Activated T-cell treated with anti-CD3 and anti-CD28 coated beads for 48 hours (primary cell): ENCODE measurements around the gene DRC7.
"Not testable (repeated sequence)": the region's sequence is repeated elsewhere in the genome, so short reads cannot be mapped to it uniquely, and the experiment has no call there.

ENCODE experiments used
- DNase-seq: peaks from one replicate; pipeline ENCODE4 v3.0.0-alpha.2; 2020; ENCODE audit warnings: low read depth

The DRC7 gene

GRCh38 chr16:57660715-57661463 lies 33.7 kb upstream of the DRC7 start:
- DNase-seq: no peak

- DNase-seq: no peak
These were observed 33.1 kb upstream of the DRC7 start for GRCh38 chr16:57661510-57661909.

GRCh38 chr16:57661936-57662906 lies 32.4 kb upstream of the DRC7 start:
- no peak for DNase-seq

DNA sequence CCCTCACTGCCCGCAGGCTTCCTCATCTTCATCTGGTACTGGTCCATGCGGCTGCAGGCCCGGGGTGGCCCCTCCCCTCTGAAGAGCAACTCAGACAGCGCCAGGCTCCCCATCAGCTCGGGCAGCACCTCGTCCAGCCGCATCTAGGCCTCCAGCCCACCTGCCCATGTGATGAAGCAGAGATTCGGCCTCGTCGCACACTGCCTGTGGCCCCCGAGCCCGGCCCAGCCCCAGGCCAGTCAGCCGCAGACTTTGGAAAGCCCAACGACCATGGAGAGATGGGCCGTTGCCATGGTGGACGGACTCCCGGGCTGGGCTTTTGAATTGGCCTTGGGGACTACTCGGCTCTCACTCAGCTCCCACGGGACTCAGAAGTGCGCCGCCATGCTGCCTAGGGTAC lies 31.2 kb upstream of the DRC7 start:
- no peak for DNase-seq

- no peak for DNase-seq
These were observed 30.5 kb upstream of the DRC7 start for GRCh38 chr16:57663917-57664661.

DNA sequence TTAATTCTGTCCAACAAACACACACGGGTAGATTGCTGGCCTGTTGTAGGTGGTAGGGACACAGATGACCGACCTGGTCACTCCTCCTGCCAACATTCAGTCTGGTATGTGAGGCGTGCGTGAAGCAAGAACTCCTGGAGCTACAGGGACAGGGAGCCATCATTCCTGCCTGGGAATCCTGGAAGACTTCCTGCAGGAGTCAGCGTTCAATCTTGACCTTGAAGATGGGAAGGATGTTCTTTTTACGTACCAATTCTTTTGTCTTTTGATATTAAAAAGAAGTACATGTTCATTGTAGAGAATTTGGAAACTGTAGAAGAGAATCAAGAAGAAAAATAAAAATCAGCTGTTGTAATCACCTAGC lies 30.0 kb upstream of the DRC7 start:
- no peak for DNase-seq

- no peak for DNase-seq
These were observed 29.1 kb upstream of the DRC7 start for GRCh38 chr16:57665541-57665940.

DNA sequence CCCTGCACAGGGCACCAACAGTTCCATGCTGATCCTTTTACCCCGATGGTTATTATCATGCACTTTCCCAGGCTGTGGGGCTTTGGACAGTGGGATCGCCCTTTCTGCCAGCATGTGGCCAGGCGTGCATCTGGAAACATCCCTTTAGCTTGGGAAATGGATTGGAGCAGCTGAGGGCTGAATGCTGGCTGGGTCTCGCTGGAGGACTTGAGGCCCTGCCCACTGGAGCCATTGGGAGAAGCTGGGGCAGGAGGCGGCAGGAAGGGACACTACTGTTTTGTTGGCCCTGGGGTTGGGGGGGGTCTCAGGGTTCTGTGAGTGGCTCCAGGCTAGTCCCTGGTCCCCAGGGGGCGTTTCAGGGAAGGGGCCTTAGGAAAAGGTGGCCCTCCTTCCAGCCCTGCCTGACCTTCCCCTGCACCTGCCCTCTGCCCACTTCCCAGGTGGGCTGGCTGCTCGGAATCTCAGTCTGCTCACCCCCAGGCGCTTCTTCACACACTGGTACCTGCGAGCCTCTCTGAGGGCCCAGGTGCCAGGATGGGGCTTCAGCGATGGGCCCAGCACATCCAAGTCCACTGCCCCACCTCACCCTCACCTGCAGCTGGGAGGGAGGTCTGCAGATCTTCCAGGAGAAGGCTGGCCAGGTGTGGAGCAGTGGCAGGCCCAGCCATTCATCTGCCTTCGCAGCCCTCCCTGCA lies 28.1 kb upstream of the DRC7 start:
- DNase-seq: no peak

DNA sequence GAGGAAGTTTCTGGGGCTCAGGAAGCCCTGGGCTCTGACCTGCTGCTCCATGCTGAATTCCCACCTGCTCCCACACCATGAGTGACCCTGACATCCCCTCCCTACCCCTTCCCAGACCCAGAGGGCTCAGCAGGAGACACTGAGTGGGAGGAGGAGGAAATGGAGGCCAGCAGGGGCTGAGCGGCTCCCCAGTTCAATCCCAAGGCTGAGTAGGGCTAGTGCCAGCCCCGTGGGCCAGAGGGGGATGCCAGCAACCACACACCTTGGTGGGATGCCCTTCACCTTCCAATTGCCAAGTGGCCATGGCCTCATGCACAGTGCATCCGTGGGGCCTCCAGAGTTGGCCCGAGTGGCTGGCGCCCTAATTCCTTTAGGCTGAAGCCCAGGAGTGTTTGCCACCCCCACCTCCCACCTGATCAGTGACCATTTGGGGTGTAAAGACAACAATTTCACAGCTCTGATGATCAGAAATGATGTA lies 27.5 kb upstream of the DRC7 start:
- no peak for DNase-seq

- no peak for DNase-seq
These were observed 26.9 kb upstream of the DRC7 start for GRCh38 chr16:57667526-57668262.

DNA sequence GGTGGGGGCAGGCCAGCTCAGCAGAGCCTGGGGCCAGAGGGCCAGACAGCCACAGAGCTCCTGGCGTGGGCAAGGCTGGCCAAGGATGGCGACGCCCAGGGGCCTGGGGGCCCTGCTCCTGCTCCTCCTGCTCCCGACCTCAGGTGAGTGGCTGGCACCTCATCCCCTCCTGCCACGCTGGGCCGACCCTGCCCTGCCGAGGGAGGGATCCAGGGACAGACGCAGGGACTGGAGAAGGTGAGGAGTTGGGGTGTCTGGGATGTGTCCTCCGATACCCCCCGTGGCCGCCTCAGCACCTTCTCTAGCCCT lies 26.4 kb upstream of the DRC7 start, which contains the start of gene ADGRG3:
Gene ADGRG3 (plus strand): TSS at position 44 of the 309 bp plus-strand sequence. CDS start 42 bp downstream, at position 86.
- DNase-seq: no peak

- no peak for DNase-seq
These were observed 25.8 kb upstream of the DRC7 start for GRCh38 chr16:57668630-57669475.

- DNase-seq: no peak
These were observed 25.0 kb upstream of the DRC7 start for GRCh38 chr16:57669476-57670162.

DNA sequence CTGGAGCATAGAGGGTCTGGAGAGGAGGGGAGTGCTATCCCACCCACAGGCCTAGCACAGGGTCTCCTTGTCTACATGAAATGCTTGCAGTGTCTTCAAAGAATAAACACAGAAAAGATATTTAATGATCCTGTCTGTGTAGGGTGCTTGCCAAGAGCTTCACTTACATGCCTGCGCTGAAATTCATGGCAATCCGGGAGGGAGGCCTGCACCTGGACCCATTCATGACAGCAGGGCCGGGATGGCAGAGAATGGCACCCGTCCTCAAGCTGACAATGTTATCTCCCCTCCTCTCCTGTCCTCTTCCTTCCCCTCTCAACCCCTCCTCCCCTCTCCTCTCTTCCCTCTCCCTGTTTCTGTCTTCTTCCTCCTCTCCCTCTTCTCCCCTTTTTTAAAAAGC lies 24.4 kb upstream of the DRC7 start:
- DNase-seq: no peak

- not testable (repeated sequence) for DNase-seq
These were observed 23.2 kb upstream of the DRC7 start for GRCh38 chr16:57671451-57671850.

- DNase-seq: no peak
These were observed 22.2 kb upstream of the DRC7 start for GRCh38 chr16:57672416-57672815.

GRCh38 chr16:57672824-57673223 lies 21.8 kb upstream of the DRC7 start:
- DNase-seq: no peak

DNA sequence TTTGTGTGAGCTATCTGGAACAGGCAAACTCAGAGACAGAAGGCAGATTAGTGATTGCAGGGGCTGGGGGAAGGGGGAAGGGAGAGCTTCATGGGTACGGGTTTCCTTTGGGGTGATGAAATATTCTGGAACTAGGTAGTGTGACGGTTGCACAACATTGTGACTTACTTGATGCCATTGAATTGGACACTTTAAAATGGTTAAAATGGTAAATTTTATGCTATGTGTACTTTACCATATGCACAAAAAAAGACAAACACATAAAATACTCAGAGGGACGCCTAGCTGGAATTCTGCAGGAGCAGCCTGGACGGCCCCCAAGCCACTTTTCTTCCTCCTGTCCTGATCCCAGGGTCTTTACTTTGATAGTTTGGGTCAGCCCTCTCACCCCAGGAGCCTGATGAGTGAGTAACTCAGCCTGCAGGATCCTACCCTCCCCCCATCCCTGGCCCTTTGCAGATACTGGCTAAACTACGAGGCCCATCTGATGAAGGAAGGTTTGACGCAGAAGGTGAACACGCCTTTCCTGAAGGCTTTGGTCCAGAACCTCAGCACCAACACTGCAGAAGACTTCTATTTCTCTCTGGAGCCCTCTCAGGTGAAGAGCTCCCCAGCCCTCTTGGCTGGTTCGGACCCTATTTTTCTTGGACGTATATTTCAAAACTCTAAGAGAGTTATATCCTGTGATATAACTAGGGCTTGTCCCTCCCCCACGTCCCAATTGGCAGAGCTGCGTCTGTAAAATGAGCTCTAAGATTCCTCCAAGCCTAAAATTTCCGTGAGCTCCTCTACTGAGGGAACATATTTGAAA lies 18.7 kb upstream of the DRC7 start:
- no peak for DNase-seq
